GM21717 (cell line): Measurements from ENCODE around the gene EFS.

Experiments used
- ATAC-seq: cut with Tn5 transposase; IDR thresholded peaks from one replicate; pipeline ENCODE4 v1.9.1; 2021; ENCODE audit warnings: mild to moderate bottlenecking, moderate library complexity; ENCODE audit not compliant: unreplicated experiment

The EFS gene

GRCh38 chr14:23359722-23360447, 5.1 kb downstream of the EFS start:
- ATAC-seq = no peak

- ATAC-seq = no peak
Measured at GRCh38 chr14:23359167-23359626, 5.8 kb downstream of the EFS start.

GRCh38 chr14:23358553-23359166, 6.3 kb downstream of the EFS start:
- no peak for ATAC-seq

GRCh38 chr14:23358042-23358441, 6.9 kb downstream of the EFS start:
- ATAC-seq = no peak

- ATAC-seq = no peak
Measured at GRCh38 chr14:23357261-23357660, 7.7 kb downstream of the EFS start.

- no peak for ATAC-seq
Measured at GRCh38 chr14:23356662-23357061, 8.3 kb downstream of the EFS start.

- no peak for ATAC-seq
Measured at GRCh38 chr14:23355871-23356435, 9.0 kb downstream of the EFS start.

GRCh38 chr14:23354990-23355389, 10.0 kb downstream of the EFS start:
- ATAC-seq = no peak

- ATAC-seq = no peak
Measured at GRCh38 chr14:23353433-23353780, 11.6 kb downstream of the EFS start.

- ATAC-seq = no peak
Measured at GRCh38 chr14:23352506-23353432, 12.2 kb downstream of the EFS start, which contains the start of gene SLC22A17. SLC22A17 (minus strand) TSS chr14:23352887.

- no peak for ATAC-seq
Measured at GRCh38 chr14:23351681-23352505, 13.1 kb downstream of the EFS start.

GRCh38 chr14:23349156-23349845, 15.7 kb downstream of the EFS start:
- ATAC-seq = no peak

GRCh38 chr14:23348297-23348655, 16.7 kb downstream of the EFS start:
- ATAC-seq = no peak

- ATAC-seq = no peak
Measured at GRCh38 chr14:23347406-23348296, 17.3 kb downstream of the EFS start.

- no peak for ATAC-seq
Measured at GRCh38 chr14:23346693-23347405, 18.1 kb downstream of the EFS start.

- ATAC-seq = no peak
Measured at GRCh38 chr14:23345987-23346692, 18.8 kb downstream of the EFS start.

GRCh38 chr14:23344481-23344880, 20.5 kb downstream of the EFS start:
- ATAC-seq = no peak
